Stimulated activated CD8-positive, alpha-beta memory T cell treated with anti-CD3 and anti-CD28 coated beads, Interleukin-15, amount 100 ng/mL, for 1 hour (primary cell): ENCODE measurements around the gene WWP2.
A peak's percentile ranks its signal among the peaks of the same experiment; 100 is the strongest.
"Not testable (repeated sequence)": the region's sequence is repeated elsewhere in the genome, so short reads cannot be mapped to it uniquely, and the experiment has no call there.

Source experiments
- DNase-seq: peaks from one replicate; pipeline ENCODE4 v3.0.0-alpha.2; 2020; ENCODE audit warnings: low read depth

The WWP2 gene

GRCh38 chr16:69745959-69746358 is 16.2 kb upstream of the WWP2 start:
- no peak for DNase-seq

GRCh38 chr16:69747115-69747514 is 15.0 kb upstream of the WWP2 start:
- no peak for DNase-seq

DNA sequence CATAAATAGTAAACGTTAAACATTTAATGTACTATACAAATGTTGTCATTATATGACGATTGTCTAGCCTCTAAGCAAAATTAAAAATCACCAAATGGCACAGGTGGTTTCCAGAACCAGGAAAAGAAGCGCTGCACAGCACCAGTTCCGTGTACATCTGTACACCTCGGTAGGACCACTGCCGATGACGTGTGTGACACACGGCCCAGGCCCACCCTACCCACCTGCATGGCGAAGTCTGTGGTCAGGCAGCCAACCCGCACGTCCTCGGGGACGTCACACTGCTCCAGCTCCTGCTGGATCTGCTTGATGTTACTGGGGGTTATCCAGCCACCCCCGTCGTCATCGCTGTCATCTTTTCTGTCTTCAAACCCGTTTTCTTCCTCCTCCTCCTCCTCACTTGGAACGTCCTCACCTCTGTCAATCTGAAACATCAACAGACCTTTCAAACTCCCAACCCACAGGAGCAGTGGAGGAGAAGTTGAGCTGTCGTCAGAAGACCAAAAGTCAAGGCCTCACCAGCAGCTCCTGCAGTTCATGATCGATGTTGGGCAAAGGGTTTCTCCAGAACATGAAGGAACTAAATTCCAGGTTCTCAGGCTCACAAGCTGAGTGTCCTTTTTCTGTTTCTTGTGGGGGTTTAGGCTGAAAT is 13.3 kb upstream of the WWP2 start:
- no peak for DNase-seq

DNA sequence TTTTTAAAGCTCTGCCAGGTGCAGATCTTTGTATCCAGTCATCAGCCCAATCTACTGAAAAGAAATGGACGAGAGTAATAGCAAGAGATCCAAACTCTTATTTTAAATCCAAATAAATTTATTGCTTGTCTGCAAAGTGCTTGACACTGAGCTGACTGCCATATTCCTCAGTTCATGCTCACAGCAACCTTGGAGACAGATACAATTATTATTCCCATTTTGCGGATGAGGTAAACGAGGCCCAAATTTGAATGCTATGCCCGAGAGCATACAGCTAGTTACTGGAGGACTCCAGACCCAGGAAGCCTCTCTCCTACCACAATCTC is 8.0 kb upstream of the WWP2 start:
- DNase-seq, result no peak

GRCh38 chr16:69754469-69755310 is 7.4 kb upstream of the WWP2 start, which contains the start of gene NOB1:
Gene NOB1 (minus strand): TSS chr16:69754926. CDS start chr16:69754910, 16 bp downstream.
- peak; percentile 91 for DNase-seq

- DNase-seq, result no peak
Observed at GRCh38 chr16:69756705-69757104, 5.4 kb upstream of the WWP2 start.

GRCh38 chr16:69757375-69757774 is 4.8 kb upstream of the WWP2 start:
- DNase-seq, result not testable (repeated sequence)

DNA sequence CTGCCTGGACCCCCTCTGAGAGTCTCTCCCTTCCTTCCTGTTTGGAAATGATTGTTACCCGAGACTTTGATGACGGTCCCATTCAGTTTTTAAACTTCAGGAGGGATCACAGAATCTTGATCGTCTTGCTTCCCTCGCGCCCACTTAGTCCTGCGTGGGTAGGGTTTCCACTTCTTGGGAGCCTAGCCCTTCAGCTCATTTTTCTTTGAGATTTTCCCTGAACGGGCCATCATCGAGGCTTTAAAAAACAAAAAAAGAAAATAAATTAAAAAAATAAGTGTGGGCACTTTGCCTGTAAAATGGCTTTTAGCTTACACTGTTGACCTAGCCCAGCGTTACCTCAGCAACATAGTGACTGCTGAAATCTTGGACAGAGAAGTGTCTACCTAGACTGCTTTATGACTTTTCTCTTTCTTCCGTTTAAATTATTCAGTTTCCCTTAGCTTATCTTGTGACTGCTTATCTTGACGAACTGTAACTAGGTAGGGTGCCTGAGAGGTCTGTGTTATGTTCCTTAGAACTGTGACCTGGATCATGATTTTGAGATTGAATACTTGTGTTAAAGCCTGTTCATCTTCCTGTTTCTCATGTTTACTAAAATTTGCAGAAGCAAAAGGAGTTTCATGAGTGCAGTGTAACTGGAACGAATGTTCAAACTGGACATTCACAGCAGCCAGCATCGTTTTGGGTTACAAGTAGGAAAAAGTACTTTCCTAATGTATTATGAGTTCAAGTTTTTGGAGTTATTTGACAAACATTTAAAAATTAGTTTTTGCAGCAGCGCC is 874 bp downstream of the WWP2 start:
- DNase-seq, result no peak

DNA sequence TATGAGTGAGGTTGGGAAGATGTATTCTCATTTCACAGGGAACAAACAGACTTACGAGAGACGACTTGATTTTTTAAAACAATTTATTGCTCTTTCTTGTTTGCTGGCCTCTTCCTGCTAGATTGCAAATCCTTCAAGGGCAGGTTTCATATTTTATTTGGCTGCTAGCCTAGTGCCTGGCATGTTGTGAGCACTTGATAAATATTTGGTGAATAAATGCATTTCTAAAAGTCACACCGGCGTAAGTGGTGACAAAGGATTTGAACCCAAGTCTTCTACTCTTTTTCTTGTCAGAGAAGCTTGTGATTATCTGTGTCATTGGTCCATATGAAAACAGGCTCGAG is 1.4 kb downstream of the WWP2 start:
- DNase-seq, result no peak

GRCh38 chr16:69767459-69768229 is 5.5 kb downstream of the WWP2 start:
- DNase-seq, result no peak

- DNase-seq, result no peak
Observed at GRCh38 chr16:69768666-69769065, 6.5 kb downstream of the WWP2 start.

DNA sequence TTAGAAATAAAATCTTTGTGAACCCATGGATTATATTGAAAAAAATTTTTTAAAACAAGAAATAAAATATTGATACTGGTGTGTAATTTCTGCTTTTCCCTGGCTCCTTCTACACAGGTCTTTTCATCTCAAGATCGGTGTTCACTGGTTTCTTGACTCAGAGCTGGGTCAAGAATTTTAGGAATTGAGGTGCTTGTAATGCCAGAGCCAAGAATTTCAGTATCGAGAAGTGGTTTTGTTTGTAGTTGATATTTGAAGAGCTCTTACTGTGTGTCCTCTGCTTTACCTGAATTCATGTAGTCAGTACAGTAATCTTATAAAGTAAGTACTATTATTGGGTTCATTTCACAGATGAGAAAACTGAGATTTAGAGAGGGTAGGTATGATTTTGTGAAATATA is 7.3 kb downstream of the WWP2 start:
- no peak for DNase-seq

DNA sequence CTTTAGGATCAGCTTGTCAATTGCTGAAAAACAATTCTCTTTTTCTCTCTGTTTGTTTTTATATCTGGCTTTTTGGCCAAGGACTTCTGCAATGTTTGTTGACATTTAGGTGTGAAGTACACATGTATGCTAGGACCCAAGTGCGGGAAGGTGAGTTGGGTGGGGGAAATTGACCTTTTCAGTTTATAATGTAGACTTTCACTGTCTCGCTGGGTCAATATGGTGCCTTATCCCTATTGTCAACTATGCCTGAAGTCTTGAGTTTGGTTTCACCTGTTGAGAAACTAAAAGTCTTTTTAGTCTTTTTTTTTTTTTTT is 9.5 kb downstream of the WWP2 start:
- no peak for DNase-seq

DNA sequence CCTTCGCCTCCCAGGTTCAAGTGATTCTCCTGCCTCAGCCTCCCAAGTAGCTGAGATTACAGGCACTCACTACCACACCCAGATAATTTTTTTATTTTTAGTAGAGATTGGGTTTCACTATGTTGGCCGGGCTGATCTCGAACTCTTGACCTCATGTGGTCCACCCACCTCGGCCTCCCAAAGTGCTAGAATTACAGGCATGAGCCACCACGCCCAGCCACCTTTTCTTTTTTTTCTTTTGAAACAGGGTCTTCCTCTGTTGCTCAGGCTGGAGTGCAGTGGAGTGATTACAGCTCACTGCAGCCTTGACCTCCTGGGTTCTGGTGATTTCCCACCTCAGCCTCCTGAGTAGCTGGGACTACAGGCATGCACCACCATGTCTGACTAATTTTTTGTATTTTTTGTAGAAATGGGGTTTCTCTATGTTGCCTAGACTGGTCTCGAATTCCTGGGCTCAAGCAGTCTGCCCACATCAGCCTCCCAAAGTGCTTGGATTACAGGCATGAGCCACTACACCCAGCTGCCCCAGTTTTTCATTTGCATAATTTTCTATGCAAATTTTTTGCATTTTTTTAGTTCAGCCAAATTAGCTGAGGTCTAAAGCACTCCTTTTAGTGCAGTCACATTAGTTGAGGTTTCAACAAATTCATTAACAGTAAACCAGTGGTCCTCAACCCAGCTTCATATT is 11.3 kb downstream of the WWP2 start:
- no peak for DNase-seq

GRCh38 chr16:69775563-69775962 is 13.4 kb downstream of the WWP2 start:
- no peak for DNase-seq

- no peak for DNase-seq
Observed at GRCh38 chr16:69779724-69780123, 17.6 kb downstream of the WWP2 start.

GRCh38 chr16:69781118-69781517 is 19.0 kb downstream of the WWP2 start:
- DNase-seq, result no peak

DNA sequence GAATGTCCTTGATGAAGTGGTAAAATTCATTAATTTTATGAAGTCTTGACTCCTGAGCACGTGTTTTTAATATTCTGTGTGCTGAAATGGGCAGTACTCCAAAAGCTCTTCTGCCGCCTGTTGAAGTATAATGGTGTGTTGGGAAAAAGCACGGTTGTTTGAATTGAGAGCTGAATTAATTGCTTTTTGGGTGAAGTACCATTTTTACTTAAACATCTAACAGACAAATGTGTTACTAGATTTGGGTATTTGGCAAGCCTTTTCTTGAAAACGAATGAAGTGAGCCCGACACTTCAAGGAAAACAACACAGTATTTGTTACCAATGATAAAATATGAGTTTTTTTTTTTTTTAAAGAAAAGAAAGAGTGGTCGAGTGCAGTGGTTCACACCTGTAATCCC is 22.5 kb downstream of the WWP2 start:
- DNase-seq, result no peak

GRCh38 chr16:69787883-69788282 is 25.8 kb downstream of the WWP2 start:
- no peak for DNase-seq

- not testable (repeated sequence) for DNase-seq
Observed at GRCh38 chr16:69791391-69791847, 29.3 kb downstream of the WWP2 start.

GRCh38 chr16:69793526-69793925 is 31.4 kb downstream of the WWP2 start:
- DNase-seq, result no peak

GRCh38 chr16:69794486-69794885 is 32.4 kb downstream of the WWP2 start:
- DNase-seq, result no peak
